Urinary bladder (tissue), 4 donors: Measurements from ENCODE around the gene ANXA6. TPM values are rescaled to one million over a fixed set of nuclear protein-coding genes. Genes with fewer than 3 reads are reported as not detected.
A peak's percentile ranks its signal among the peaks of the same experiment; 100 is the strongest.

Experiments used
- DNase-seq: peaks from one replicate; pipeline ENCODE4 v3.0.0-alpha.2; 2015; ENCODE audit errors: extremely low spot score
- H3K27ac ChIP-seq: one replicate; pipeline ENCODE4 v1.5.1; 2013; ENCODE audit warnings: low read depth, mild to moderate bottlenecking, moderate library complexity
- H3K36me3 ChIP-seq: one replicate; pipeline ENCODE4 v1.6.1; 2013; ENCODE audit warnings: mild to moderate bottlenecking, moderate library complexity; ENCODE audit not compliant: insufficient read depth
- H3K4me1 ChIP-seq: one replicate; pipeline ENCODE4 v1.6.1; 2013; ENCODE audit warnings: mild to moderate bottlenecking, moderate library complexity; ENCODE audit not compliant: insufficient read depth
- H3K4me3 ChIP-seq: one replicate; pipeline ENCODE4 v1.5.1; 2013; ENCODE audit warnings: low read depth, low read length
- WGBS: extraction: QIAGEN DNeasy Blood & Tissue Kit; methylation state at CpG from one replicate; pipeline ENCODE4 v1.1.7; 2013; 5-methylcytosine and 5-hydroxymethylcytosine counted together
- polyA plus RNA-seq: library from polyadenylated mRNA; stranded (reverse); fragments of 200-250 nt; gene quantifications from one replicate; pipeline ENCODE4 v1.2.3, GENCODE V29; 2013
- total RNA-seq: library from RNA; depleted of rRNA; stranded (reverse); fragments of >200 nt; gene quantifications from one replicate; pipeline ENCODE4 v1.2.3, GENCODE V29; 2014
- donor health status: healthy with polysubstance abuse.
- donor health status: healthy.

ANXA6 gene
- total and polyA plus RNA-seq, 2 donors, result 275 to 426 TPM

GRCh38 chr5:151173711-151174611, 16.4 kb upstream of the ANXA6 start:
- H3K4me3 ChIP-seq, result no peak overlapping the region

GRCh38 chr5:151171529-151171928, 13.9 kb upstream of the ANXA6 start:
- DNase-seq, result no peak
- H3K36me3 ChIP-seq, result no peaks in the 10 kb centered on the region
- H3K4me1 ChIP-seq, result no peaks in the 10 kb centered on the region
- H3K4me3 ChIP-seq, result no peak overlapping the region
- whole genome bisulfite sequencing, result 70% methylated on average over 1 of the region's 1 CpG
- no peak overlapping the region for H3K27ac ChIP-seq

More at GRCh38 chr5:151173711-151174611, 16.4 kb upstream of the ANXA6 start:
- Histone ChIP-seq H3K27ac (no peak overlapping the region), H3K36me3 (peaks cover 2% of the 10 kb centered on the region), H3K4me1 (no peaks in the 10 kb centered on the region)
- DNase-seq, result no peak
- WGBS, result 84% methylated on average over 11 of the region's 11 CpGs

- 46% methylated on average over 10 of the region's 10 CpGs for WGBS
- no peak for DNase-seq
- Histone ChIP-seq H3K36me3 (no peaks in the 10 kb centered on the region), H3K4me1 (no peaks in the 10 kb centered on the region), H3K27ac (no peak overlapping the region), H3K4me3 (no peak overlapping the region)
Measured at GRCh38 chr5:151168602-151169344, 11.2 kb upstream of the ANXA6 start.

- 82% methylated on average over 9 of the region's 9 CpGs for WGBS
Measured at GRCh38 chr5:151167022-151167421, 9.4 kb upstream of the ANXA6 start.

GRCh38 chr5:151164687-151165392, 7.3 kb upstream of the ANXA6 start:
- WGBS, result 38% methylated on average over 8 of the region's 8 CpGs

More at GRCh38 chr5:151167022-151167421, 9.4 kb upstream of the ANXA6 start:
- Histone ChIP-seq H3K36me3 (no peaks in the 10 kb centered on the region), H3K27ac (no peak overlapping the region), H3K4me3 (no peak overlapping the region), H3K4me1 (no peaks in the 10 kb centered on the region)
- no peak for DNase-seq

GRCh38 chr5:151162776-151163175, 5.2 kb upstream of the ANXA6 start:
- DNase-seq, result no peak
- no peaks in the 10 kb centered on the region for H3K4me1 ChIP-seq
- H3K4me3 ChIP-seq, result no peak overlapping the region
- H3K36me3 ChIP-seq, result no peaks in the 10 kb centered on the region
- H3K27ac ChIP-seq, result no peak overlapping the region
- WGBS, result 33% methylated on average over 1 of the region's 1 CpG

More at GRCh38 chr5:151164687-151165392, 7.3 kb upstream of the ANXA6 start:
- DNase-seq, result peak; percentile 63
- no peak overlapping the region for H3K4me3 ChIP-seq
- H3K27ac ChIP-seq, result no peak overlapping the region
- H3K36me3 ChIP-seq, result no peaks in the 10 kb centered on the region
- no peaks in the 10 kb centered on the region for H3K4me1 ChIP-seq

GRCh38 chr5:151159649-151160373, 2.2 kb upstream of the ANXA6 start:
- 91% methylated on average over 9 of the region's 9 CpGs for WGBS

GRCh38 chr5:151158287-151158661, 695 bp upstream of the ANXA6 start:
- H3K4me3 ChIP-seq, result peak overlapping the region; percentile 86
- 14% methylated on average over 6 of the region's 6 CpGs for WGBS
- DNase-seq, result no peak
- H3K4me1 ChIP-seq, result no peaks in the 10 kb centered on the region
- no peaks in the 10 kb centered on the region for H3K36me3 ChIP-seq
- peak overlapping the region; percentile 38 for H3K27ac ChIP-seq

More at GRCh38 chr5:151159649-151160373, 2.2 kb upstream of the ANXA6 start:
- Histone ChIP-seq H3K4me3 (no peak overlapping the region), H3K4me1 (no peaks in the 10 kb centered on the region), H3K36me3 (no peaks in the 10 kb centered on the region), H3K27ac (no peak overlapping the region)
- DNase-seq, result no peak

- peak overlapping the region; percentile 73 for H3K27ac ChIP-seq
- DNase-seq, result no peak
- 8% methylated on average over 20 of the region's 20 CpGs for WGBS
- no peaks in the 10 kb centered on the region for H3K4me1 ChIP-seq
- peak overlapping the region; percentile 86 for H3K4me3 ChIP-seq
- no peaks in the 10 kb centered on the region for H3K36me3 ChIP-seq
Measured at GRCh38 chr5:151156507-151157420, 815 bp downstream of the ANXA6 start.

GRCh38 chr5:151155775-151156506, 1.6 kb downstream of the ANXA6 start:
- 22% methylated on average over 9 of the region's 9 CpGs for WGBS
- Histone ChIP-seq H3K4me3 (peak overlapping the region; percentile 86), H3K36me3 (no peaks in the 10 kb centered on the region), H3K4me1 (no peaks in the 10 kb centered on the region), H3K27ac (peak overlapping the region; percentile 61)
- no peak for DNase-seq

GRCh38 chr5:151154931-151155774, 2.4 kb downstream of the ANXA6 start:
- no peak overlapping the region for H3K27ac ChIP-seq
- no peak for DNase-seq
- no peaks in the 10 kb centered on the region for H3K4me1 ChIP-seq
- peak overlapping the region; percentile 86 for H3K4me3 ChIP-seq
- no peaks in the 10 kb centered on the region for H3K36me3 ChIP-seq
- WGBS, result 24% methylated on average over 9 of the region's 9 CpGs
